Cardiac fibroblast (primary cell): Measurements from ENCODE around the gene MAPK10.

Experiments used
- DNase-seq, 2 donors: peaks; one replicate each; pipeline versions ENCODE4 v3.0.0 to v3.0.0-alpha.2; 2010; ENCODE audit warnings: low read depth in 2 of 2
- H3K4me3 ChIP-seq, 2 donors: replicated peaks in 1 of 2; 1 replicate in 1 of 2; 2 replicates in 1 of 2; pipeline ENCODE4 v1.5.1; 2011; ENCODE audit warnings: low read depth in 2 of 2, low read length in 2 of 2, mild to moderate bottlenecking in 2 of 2, moderate library complexity in 1 of 2
- TF ChIP-seq, protein P1 (sequence below): IDR thresholded peaks from one replicate; pipeline ENCODE4 v1.5.1; 2011; ENCODE audit warnings: low read depth, mild to moderate bottlenecking, low read length, inconsistent platforms

Gene MAPK10

DNA sequence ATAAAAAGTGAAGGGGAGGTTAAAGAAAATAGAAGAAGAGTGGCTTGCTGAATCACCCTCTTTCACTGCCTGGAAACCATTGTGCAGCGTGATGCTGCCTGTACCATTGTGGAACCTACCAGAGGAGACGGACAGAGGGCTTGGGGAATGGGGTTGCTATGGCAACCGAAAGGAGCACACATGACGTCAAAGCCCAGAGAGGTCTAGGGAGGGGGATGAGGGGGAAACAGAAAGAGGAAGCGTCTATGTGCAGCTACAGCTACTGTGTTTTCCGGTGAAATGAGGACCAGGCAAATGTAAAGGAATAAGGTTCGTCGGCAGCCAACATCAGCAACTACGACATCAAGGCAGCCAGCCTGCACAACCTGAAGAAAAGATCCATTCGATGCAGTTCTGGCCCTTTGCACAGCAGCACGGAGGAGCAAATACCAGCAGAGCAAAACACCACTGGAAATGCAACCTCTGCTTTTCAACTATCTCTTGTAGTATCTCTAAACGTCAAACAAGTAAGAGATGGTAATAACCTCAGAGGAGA lies at the start of gene MAPK10:
TSS of gene MAPK10 (minus strand) at position 110 of the 535 bp plus-strand sequence.
- TF ChIP-seq, protein P1, sequence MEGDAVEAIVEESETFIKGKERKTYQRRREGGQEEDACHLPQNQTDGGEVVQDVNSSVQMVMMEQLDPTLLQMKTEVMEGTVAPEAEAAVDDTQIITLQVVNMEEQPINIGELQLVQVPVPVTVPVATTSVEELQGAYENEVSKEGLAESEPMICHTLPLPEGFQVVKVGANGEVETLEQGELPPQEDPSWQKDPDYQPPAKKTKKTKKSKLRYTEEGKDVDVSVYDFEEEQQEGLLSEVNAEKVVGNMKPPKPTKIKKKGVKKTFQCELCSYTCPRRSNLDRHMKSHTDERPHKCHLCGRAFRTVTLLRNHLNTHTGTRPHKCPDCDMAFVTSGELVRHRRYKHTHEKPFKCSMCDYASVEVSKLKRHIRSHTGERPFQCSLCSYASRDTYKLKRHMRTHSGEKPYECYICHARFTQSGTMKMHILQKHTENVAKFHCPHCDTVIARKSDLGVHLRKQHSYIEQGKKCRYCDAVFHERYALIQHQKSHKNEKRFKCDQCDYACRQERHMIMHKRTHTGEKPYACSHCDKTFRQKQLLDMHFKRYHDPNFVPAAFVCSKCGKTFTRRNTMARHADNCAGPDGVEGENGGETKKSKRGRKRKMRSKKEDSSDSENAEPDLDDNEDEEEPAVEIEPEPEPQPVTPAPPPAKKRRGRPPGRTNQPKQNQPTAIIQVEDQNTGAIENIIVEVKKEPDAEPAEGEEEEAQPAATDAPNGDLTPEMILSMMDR, result no peak
- H3K4me3 ChIP-seq, result peak within 1 kb of the TSS; percentile 11 to 37

GRCh38 chr4:86403575-86403974 lies 43.7 kb upstream of the MAPK10 start:
- no peak overlapping the region for H3K4me3 ChIP-seq
- TF ChIP-seq, protein P1, result no peak
- DNase-seq, result no peak

More for the DNA sequence above, at the start of gene MAPK10:
- DNase-seq, result peak; percentile 94 to 95

GRCh38 chr4:86401826-86402225 lies 42.0 kb upstream of the MAPK10 start:
- no peak for DNase-seq
- H3K4me3 ChIP-seq, result no peak overlapping the region
- TF ChIP-seq, protein P1, result no peak

DNA sequence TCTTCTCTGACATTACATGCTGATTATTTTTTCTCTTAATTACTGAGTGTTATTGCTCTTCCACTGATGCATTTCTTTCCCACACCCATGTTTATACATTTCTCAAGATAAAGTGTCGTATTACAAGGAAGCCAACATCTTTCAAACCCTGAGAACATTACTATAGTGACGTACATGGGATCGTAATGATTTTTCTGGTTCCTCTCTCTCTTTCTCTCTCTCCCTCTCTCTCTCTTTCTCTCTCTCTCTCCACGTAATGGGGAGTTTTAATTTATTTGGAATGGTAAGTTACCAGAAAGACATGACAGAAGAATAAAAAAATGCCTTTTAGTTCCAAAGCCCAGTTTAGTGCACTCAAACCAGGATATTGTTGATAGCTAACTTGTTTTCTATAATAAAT lies 40.4 kb upstream of the MAPK10 start:
- TF ChIP-seq, protein P1, result no peak
- H3K4me3 ChIP-seq, result no peak overlapping the region
- peak in 1 of 2 donors; percentile 13 for DNase-seq

- DNase-seq, result no peak
- TF ChIP-seq, protein P1, result no peak
- no peak overlapping the region for H3K4me3 ChIP-seq
Measured at GRCh38 chr4:86398187-86398586, 38.3 kb upstream of the MAPK10 start.

DNA sequence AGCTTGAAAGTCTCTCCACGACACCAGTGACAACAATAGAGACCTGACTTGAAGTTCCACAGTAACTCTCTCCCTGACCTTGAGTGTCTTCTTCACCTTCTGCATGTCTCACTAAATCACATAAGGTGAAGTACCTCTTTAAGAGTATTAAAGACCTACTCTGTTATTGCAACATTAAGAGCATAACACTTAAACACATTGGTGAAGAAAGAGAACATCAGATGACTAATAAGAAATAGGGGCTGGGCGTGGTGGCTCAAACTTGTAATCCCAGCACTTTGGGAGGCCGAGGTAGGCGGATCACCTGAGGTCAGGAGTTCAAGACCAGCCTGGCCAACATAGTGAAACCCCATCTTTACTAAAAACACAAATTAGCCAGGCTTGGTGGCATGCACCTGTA lies 33.9 kb upstream of the MAPK10 start:
- peak in 1 of 2 donors; percentile 9 for DNase-seq
- no peak overlapping the region for H3K4me3 ChIP-seq
- TF ChIP-seq, protein P1, result no peak

GRCh38 chr4:86389664-86390063 lies 29.8 kb upstream of the MAPK10 start:
- TF ChIP-seq, protein P1, result no peak
- no peak overlapping the region for H3K4me3 ChIP-seq
- DNase-seq, result no peak
